NCI-H2171 (cell line): ENCODE data around the gene GAS1.

Experiments used
- DNase-seq: peaks from one replicate; lab custom pipeline; 2025; lab: John Stamatoyannopoulos, UW

Gene GAS1

DNA sequence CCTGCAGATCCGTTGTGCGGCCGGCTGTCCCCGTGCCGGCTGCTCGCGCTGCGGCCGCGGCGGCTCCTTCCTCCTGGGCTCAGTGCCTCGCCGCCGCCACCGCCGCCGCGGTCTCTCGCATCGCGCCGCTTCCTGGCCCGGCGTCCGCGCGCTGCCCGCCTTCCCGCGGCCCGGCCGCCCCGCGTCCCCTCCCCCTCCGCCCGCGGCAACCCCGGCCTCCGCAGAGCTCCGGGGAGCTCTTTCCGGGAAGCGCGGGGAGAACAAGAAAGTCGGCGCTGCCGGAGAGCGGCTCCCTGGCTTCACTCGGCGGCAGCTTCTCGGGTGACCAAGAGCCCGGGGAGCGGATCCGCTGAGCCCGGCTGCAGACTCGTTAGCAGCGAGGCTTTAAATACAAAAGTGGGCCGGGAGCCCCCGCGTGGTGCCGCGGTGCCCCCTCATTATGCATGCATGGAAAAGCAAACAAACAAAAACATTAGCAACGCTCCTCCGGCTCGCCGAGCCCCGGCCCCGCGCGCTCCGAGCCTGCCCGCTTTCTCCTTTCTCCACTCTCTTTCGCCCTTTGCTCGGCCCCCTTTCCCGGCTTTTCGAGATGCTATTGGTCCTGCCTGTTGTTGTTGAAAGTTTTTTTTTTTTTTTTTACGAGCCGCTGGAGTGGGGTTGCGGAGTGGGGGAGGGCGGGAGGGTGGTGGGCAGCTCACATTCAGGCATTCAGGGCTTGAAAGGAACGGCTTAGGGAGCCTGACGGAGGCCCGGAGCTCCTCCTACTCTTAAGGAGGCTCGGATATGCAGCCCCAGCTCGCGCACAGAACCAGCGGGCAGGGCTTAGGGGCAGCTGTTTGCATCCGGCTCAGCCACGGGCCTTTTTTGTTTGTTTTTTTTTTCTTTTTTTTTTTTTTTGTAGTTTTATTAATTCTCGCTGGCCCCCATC is at the start of gene GAS1:
GAS1 (minus strand) TSS at position 361 of the 928 bp plus-strand sequence. CDS start 727 bp downstream, outside the sequence.
- DNase-seq: peak; percentile 88

GRCh38 chr9:86994231-86994630 is 46.9 kb upstream of the GAS1 start:
- peak; percentile 19 for DNase-seq

GRCh38 chr9:86993830-86994229 is 46.5 kb upstream of the GAS1 start:
- DNase-seq: no peak

GRCh38 chr9:86991077-86991476 is 43.8 kb upstream of the GAS1 start:
- no peak for DNase-seq

GRCh38 chr9:86990290-86990689 is 43.0 kb upstream of the GAS1 start:
- DNase-seq: no peak

GRCh38 chr9:86987900-86988299 is 40.6 kb upstream of the GAS1 start:
- DNase-seq: no peak

- no peak for DNase-seq
Observed at GRCh38 chr9:86985132-86985647, 37.9 kb upstream of the GAS1 start.

- DNase-seq: peak; percentile 44
Observed at GRCh38 chr9:86983620-86984259, 36.4 kb upstream of the GAS1 start.

- DNase-seq: no peak
Observed at GRCh38 chr9:86983249-86983619, 35.9 kb upstream of the GAS1 start.

DNA sequence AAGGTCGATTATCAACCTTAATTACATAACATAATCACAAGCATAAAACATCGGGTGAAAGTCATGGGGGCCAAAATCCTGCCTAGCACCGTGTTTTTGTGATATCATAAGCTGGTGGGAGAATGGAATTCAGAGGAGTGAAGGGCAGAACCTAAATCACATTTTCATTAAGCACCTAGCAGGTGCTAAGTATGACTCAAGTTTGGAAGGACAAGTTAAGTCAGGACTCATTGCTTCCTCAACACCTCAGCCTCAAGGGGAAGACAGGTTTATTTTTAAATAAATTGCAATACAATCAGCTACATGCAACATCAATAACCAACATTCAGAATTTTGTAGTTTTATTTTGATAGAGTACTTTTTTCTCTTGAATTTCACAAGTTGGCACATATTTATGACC is 33.5 kb upstream of the GAS1 start:
- no peak for DNase-seq

GRCh38 chr9:86979657-86980056 is 32.4 kb upstream of the GAS1 start:
- DNase-seq: no peak

GRCh38 chr9:86978922-86979474 is 31.7 kb upstream of the GAS1 start:
- no peak for DNase-seq

GRCh38 chr9:86978413-86978812 is 31.1 kb upstream of the GAS1 start:
- DNase-seq: no peak

DNA sequence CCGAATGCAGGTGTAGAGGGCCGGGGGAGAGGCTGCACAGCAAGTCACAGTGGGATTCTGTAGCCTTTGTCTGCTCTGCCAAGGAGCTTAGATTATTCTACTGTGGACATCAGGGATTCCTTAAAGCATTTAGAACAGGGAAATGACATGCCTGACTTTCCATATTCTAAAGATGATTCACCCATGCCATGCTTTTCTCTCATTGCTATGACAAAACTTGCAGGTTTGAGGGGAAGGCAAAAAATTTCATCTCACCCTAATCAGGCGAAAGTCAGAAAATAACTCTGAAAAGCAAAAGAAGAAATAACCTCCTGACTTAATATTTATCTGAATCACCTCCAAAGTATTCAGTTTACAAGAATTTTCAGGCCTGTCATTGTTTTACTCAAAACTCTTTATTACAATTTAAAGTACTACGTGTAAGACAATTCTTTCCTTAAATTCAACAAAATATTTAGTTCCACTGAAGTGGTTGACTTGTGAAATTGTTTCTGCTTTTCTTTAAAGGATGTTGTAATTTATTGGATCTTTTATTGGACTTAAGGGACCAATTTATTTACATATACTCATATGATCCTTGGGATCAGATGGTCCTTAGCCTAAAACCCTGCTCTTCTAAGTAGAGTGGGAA is 30.0 kb upstream of the GAS1 start:
- DNase-seq: no peak

GRCh38 chr9:86975606-86976005 is 28.3 kb upstream of the GAS1 start:
- no peak for DNase-seq

DNA sequence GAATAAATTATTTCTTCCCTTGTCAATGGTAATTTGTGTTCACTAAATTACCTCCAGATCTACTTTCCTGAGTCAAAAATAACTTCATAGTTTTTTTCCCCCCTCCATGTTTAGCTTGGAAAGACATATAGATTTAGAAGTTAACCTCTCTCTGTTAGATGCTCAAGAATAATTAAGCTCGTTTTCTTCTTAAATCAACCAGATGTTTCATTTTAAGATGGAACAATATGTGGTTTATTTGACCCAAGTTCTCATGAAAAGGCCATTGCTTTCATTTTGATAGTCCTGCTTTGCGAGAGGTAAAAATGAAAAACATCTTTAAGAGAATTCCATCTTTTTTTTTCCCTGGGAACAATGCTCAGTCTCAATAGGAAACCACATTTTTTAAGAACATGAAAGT is 27.7 kb upstream of the GAS1 start:
- DNase-seq: no peak

GRCh38 chr9:86974421-86974820 is 27.1 kb upstream of the GAS1 start:
- no peak for DNase-seq

- DNase-seq: no peak
Observed at GRCh38 chr9:86971742-86972141, 24.4 kb upstream of the GAS1 start.

GRCh38 chr9:86968258-86968920 is 21.1 kb upstream of the GAS1 start:
- DNase-seq: no peak

- no peak for DNase-seq
Observed at GRCh38 chr9:86966852-86967511, 19.7 kb upstream of the GAS1 start.
